Dermis microvascular lymphatic vessel endothelial cell (primary cell): ENCODE results near the gene TNFRSF17. TPM values are rescaled to one million over a fixed set of nuclear protein-coding genes. Genes with fewer than 3 reads are reported as not detected.

Experiments
- DNase-seq, 2 donors: peaks; one replicate each; pipeline versions ENCODE4 v3.0.0 to v3.0.0-alpha.2; 2010; ENCODE audit warnings: low read depth in 2 of 2
- total RNA-seq: library from RNA; depleted of rRNA; stranded (reverse); fragments of >200 nt; gene quantifications from 2 replicates; pipeline ENCODE4 v1.2.1, GENCODE V29; 2014

TNFRSF17 gene
- total RNA-seq, 1 donor from 2014 or later: not detected

- peak; percentile 77 to 79 for DNase-seq
These were observed 37.5 kb downstream of the TNFRSF17 start for GRCh38 chr16:12002447-12003006.

- DNase-seq: no peak
These were observed 41.6 kb downstream of the TNFRSF17 start for GRCh38 chr16:12006637-12007036.

GRCh38 chr16:12009462-12009861 lies 44.5 kb downstream of the TNFRSF17 start:
- no peak for DNase-seq

DNA sequence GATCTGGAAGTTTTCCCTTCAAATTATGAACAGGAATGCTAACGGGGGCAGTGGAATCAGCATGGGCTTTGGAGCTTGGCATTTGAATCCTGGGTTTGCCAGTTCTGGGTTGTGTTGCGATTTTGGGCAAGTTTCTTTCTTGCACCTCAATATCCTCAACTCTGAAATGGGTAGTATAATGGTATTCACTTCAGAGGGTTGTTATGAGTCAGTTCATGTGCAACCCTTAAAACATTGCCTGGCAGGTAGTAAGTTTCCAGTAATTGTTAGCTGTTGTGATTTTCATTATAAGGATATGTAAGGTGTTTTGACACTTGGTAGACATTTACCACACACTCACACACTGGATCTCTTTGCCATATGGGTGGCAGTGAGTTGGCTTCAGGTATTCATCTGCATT lies 44.9 kb downstream of the TNFRSF17 start:
- no peak for DNase-seq

DNA sequence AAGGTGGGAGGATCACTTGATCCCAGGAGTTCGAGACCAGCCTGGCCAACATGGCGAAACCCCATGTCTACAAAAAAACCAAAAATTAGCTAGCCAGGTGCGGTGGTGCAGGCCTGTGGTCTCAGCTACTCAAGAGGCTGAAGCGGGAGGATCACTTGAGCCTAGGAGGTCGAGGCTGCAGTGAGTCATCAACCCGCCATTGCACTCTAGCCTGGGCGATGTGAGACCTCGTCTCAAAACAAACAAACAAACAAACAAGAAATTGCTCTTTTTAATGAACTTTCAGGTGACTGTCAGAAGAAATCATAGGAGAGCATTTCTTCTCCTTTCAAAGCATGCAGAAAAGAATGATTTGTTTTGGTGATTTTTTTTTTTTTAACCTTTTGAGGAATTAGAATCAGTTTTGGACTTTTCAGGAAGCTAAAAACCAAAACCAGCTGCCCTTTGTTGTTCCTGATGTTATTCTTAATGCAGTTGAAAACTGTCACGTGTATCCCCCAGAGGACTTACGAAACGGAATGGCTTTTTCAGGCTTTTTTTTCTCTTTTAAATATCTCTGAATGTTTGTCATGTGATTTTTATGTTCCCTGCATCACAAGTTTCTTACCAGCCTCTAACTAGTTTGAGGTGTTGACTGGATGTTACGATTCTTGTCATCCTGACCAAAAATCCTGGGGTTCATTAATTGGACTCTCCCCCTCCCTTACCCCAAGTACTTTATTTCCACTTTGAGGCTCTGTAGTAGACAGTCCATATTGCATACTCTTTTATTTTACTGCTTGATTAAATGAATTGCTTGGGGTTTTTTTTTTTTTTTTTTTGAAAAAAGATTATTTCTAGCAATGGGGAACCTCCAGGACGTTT lies 45.6 kb downstream of the TNFRSF17 start:
- DNase-seq: peak in 1 of 2 donors; percentile 4

GRCh38 chr16:12011565-12011964 lies 46.6 kb downstream of the TNFRSF17 start:
- no peak for DNase-seq

DNA sequence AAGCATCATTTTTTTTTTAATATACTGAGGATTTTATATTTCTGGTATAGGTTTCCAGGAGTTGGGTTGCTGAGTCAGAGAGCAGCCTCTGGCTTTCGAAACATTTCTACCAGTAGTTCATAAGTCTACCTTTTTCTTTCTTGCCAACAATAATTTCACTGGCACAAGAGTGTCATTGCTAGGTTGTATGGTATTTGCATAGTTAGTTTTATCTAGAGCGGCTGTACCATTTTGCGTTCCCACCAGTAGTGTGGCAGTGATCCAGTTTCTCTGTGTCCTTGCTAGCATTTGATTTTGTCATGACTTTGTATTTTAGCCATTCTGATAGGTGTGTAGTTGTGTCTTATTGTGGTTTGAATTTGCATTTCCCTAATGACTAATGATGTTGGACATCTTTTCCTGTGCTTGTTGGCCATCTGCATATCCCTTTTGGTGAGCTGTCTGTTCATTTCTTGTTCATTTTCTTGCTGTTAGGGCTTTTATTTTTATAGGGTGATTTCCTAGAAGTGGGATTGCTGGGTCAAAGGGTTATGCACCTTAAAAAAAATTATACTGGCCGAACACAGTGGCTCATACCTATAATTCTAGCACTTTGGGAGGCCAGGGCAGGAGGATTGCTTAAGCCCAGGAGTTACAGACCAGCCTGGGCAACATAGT lies 51.4 kb downstream of the TNFRSF17 start:
- DNase-seq: no peak

DNA sequence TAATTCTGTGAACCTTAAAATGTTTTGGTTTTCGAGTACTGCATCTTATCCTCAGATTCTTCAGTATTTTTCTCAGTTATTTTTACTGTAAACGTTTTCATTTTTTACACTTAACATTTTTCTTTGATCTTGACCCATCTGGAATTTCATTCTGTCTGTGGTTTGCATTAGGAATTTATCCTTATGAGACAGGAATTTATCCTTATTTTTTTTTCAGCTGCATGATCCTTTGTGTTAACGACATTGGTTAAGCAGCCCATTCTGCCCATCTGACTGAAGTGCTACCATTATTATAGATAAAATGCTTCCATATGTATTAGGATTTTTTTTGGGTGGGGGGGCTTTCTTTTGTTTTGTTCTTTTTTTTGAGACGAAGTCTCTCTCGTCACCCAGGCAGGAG lies 52.5 kb downstream of the TNFRSF17 start:
- DNase-seq: no peak

Other genes with a start within 250 kb of the TNFRSF17 start
- 17.6 and 30.7 TPM in 2 replicates for gene TXNDC11, start 222.4 kb upstream of the TNFRSF17 start, total RNA-seq
- 35.7 and 56.5 TPM in 2 replicates for gene ZC3H7A, start 168.0 kb upstream of the TNFRSF17 start, total RNA-seq
- 30.6 and 31.4 TPM in 2 replicates for gene RSL1D1, start 113.7 kb upstream of the TNFRSF17 start, total RNA-seq
- 34.3 and 37.8 TPM in 2 replicates for gene GSPT1, start 49.3 kb upstream of the TNFRSF17 start, total RNA-seq
- gene NPIPB2, start 23.2 kb upstream of the TNFRSF17 start, total RNA-seq: 1.3 and 4.0 TPM in 2 replicates
- gene SNX29, start 11.5 kb downstream of the TNFRSF17 start, total RNA-seq: 9.9 and 14.7 TPM in 2 replicates